NCI-H748 (cell line): ENCODE data around the gene COX14.
A peak's percentile ranks its signal among the peaks of the same experiment; 100 is the strongest.
"Not testable (repeated sequence)": the region's sequence is repeated elsewhere in the genome, so short reads cannot be mapped to it uniquely, and the experiment has no call there.

Source experiments
- DNase-seq: peaks from one replicate; lab custom pipeline; 2025; ENCODE audit not compliant: unreplicated experiment; lab: John Stamatoyannopoulos, UW

COX14 gene

GRCh38 chr12:50111693-50112455 lies at the start of gene COX14:
TSS of gene COX14 (plus strand) at chr12:50112236. CDS start at chr12:50120044, 7,808 bp downstream.
- peak; percentile 100 for DNase-seq

- no peak for DNase-seq
These were observed 49.1 kb upstream of the COX14 start for GRCh38 chr12:50062728-50063460.

DNA sequence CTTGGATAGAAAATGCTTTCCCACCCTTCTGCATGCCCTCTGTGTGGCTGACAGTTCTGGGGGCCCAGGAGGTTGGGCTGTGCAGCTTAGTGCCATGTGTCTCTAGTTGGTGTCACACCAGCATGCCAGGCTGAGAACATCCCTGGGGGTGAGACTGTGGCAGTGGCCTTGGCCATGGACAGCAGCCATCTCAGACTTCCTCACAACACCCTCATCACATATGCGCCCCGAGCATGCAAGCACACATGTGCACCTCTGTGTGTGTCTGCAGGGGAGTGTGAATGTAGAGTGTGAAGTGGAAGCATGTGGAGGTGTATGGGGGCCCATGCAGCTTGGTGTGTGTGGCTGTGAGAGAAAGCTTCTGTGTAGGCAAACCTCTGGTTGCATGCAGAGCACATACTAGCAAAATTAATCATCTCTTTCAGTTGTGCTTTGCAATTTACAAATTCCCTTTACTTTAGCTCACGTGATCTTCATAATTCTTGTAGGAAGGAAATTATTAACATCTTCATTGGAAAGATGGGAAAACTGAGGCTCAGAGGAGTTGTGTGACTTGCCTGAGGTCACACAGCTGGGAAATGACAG lies 46.2 kb upstream of the COX14 start:
- no peak for DNase-seq

- DNase-seq, result no peak
These were observed 45.6 kb upstream of the COX14 start for GRCh38 chr12:50066402-50066801.

GRCh38 chr12:50069069-50069468 lies 43.0 kb upstream of the COX14 start:
- no peak for DNase-seq

DNA sequence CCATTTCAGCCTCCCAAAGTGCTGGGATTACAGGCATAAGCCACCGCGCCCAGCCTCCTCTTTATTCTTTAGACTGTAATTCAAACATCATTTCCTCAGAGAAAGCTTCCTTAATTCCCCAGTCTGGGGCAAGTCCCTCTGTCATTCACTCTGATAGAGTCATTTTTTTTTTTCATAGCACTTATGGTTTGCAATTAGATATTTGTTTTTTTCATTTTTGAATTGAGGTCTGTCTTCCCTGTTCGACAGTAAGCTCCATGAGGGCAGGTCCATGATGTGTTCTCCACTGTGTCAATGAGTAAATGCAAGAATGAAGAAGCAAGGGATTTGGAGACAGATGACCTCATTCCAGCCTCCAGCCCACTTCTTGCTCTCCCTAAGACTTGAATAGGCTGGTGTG lies 42.5 kb upstream of the COX14 start:
- DNase-seq, result no peak

DNA sequence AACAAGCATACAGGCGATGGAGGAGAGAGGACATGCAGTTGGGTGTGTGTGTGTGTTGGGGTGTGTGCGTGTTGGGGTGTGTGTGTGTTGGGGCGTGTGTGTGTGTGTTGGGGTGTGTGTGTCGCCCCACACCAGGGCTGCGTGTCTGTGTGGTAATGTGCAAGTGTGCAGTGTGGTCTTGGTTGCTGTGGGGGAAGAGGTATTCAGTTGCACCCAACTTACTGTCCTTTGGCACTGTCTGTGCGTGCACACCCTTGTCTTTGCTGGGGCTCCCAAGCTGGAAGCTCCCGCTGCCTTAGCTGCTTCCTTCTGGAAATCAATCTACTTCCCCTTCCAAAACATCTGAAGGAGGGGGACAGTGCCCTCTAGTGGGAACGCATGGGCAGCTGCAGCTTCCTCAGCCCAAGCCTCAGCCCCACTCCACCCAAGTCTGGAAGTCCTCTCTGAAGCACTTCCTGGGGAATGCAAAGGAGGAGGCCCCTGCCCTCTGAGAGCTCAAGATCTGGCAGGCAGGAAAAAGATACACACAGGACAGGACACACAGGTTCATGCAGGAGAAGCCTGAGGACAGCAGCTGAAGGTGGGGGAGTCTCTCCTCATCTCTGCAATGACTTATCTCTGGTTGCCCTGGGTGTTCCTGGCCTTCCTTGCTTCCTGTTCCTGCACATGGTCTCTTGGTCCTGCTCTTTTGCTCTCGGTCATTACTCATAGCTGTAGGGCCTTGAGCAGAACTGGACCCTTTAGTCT lies 41.5 kb upstream of the COX14 start:
- DNase-seq, result peak; percentile 69

- no peak for DNase-seq
These were observed 39.7 kb upstream of the COX14 start for GRCh38 chr12:50072198-50072907.

GRCh38 chr12:50073206-50073605 lies 38.8 kb upstream of the COX14 start:
- no peak for DNase-seq

GRCh38 chr12:50073712-50074111 lies 38.3 kb upstream of the COX14 start:
- no peak for DNase-seq

- peak; percentile 69 for DNase-seq
These were observed 36.9 kb upstream of the COX14 start for GRCh38 chr12:50074936-50075807.

- DNase-seq, result no peak
These were observed 36.2 kb upstream of the COX14 start for GRCh38 chr12:50075808-50076170.

DNA sequence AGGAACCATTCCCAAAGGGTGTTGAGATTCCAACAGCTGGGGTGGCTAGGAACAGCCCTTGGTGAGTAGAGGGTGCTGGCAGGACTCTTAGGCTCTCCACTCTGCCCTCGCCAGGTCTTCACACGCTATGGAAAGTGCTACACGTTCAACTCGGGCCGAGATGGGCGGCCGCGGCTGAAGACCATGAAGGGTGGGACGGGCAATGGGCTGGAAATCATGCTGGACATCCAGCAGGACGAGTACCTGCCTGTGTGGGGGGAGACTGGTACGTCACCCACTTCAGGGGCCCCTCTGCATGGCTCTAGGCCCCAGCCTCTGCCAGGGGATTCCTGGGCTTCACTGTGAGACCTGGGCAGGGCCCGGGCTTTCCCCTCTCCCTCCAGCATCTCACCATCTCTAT lies 34.9 kb upstream of the COX14 start:
- DNase-seq, result no peak

DNA sequence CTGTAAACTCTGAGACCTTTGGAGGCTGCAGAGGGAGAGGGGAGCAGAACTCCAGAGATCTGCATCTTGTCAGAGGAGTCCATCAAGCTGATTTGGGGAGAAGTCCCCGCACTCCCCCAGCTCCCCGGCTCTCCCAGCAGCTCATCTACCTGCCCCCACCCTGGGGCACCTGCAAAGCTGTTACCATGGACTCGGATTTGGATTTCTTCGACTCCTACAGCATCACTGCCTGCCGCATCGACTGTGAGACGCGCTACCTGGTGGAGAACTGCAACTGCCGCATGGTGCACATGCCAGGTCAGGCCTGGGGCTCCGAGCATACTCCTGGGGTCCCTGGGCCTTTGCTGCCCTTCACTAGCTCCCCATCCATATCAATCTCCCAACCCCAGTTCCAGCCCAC lies 33.8 kb upstream of the COX14 start:
- DNase-seq, result no peak

DNA sequence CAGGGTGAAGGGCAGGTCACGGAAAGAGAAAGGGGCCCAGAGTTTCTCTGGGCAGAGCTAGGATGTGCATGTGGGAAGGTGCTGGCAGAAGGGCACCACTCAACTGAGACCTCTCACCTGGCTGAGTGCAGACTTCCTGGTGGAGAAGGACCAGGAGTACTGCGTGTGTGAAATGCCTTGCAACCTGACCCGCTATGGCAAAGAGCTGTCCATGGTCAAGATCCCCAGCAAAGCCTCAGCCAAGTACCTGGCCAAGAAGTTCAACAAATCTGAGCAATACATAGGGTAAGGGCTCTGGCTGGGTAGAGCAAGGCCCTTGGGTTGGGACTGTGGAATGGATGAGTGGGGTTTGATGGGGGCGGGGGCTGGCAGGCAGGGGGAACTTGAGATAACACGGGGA lies 32.3 kb upstream of the COX14 start:
- no peak for DNase-seq

GRCh38 chr12:50081096-50081808 lies 30.8 kb upstream of the COX14 start:
- DNase-seq, result no peak

DNA sequence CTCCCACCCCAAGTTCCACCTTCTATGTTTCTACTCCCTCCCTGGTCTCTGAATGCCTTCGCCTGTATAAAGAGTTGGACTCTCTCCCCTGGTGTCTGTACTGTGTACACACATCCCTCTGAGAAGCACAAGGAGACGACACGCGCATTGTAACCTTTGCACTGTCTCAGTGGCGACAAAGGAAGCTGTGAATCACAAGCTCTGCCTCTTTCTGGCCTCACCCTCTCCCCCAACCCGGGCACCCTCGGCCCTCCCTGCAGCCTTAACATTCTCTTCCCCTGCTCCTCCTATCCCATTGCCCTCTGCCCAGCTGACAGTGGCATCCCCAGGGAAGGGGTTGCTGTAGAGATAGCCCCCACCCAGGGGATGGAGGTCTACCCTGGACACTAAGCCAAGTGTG lies 29.4 kb upstream of the COX14 start:
- DNase-seq, result no peak

GRCh38 chr12:50083301-50083700 lies 28.7 kb upstream of the COX14 start:
- DNase-seq, result no peak

GRCh38 chr12:50084409-50084774 lies 27.6 kb upstream of the COX14 start:
- not testable (repeated sequence) for DNase-seq
